Trophoblast cell (in vitro differentiated cells and primary cell): ENCODE results near the gene FAM169A.

ENCODE experiments used
- DNase-seq, 2 donors: peaks; one replicate each; pipeline ENCODE4 v3.0.0-alpha.2; 2016
- H2AFZ ChIP-seq: 2 replicates; pipeline ENCODE4 v1.6.1; 2013; ENCODE audit warnings: low read length, moderate library complexity, mild to moderate bottlenecking; ENCODE audit not compliant: insufficient read depth, poor library complexity
- H2AK5ac ChIP-seq: 2 replicates; pipeline ENCODE4 v1.6.1; 2013; ENCODE audit warnings: mild to moderate bottlenecking, low read length
- H2BK120ac ChIP-seq: 2 replicates; pipeline ENCODE4 v1.6.1; 2013; ENCODE audit warnings: low read length, mild to moderate bottlenecking, moderate library complexity; ENCODE audit not compliant: insufficient read depth, poor library complexity
- H2BK12ac ChIP-seq: 2 replicates; pipeline ENCODE4 v1.6.1; 2013; ENCODE audit warnings: mild to moderate bottlenecking, low read length, moderate library complexity
- H2BK5ac ChIP-seq: 2 replicates; pipeline ENCODE4 v1.6.1; 2013; ENCODE audit warnings: low read length, low read depth, moderate library complexity, mild to moderate bottlenecking; ENCODE audit not compliant: poor library complexity
- H3K14ac ChIP-seq: 2 replicates; pipeline ENCODE4 v1.6.1; 2013; ENCODE audit warnings: mild to moderate bottlenecking, low read length
- H3K18ac ChIP-seq: 2 replicates; pipeline ENCODE4 v1.6.1; 2013; ENCODE audit warnings: mild to moderate bottlenecking, low read length
- H3K23ac ChIP-seq: 2 replicates; pipeline ENCODE4 v1.6.1; 2013; ENCODE audit warnings: low read length
- H3K27ac ChIP-seq: 2 replicates; pipeline ENCODE4 v1.5.1; 2013; ENCODE audit warnings: low read depth, mild to moderate bottlenecking, inconsistent platforms, low read length, moderate library complexity
- H3K27me3 ChIP-seq: 2 replicates; pipeline ENCODE4 v1.6.1; 2013; ENCODE audit warnings: inconsistent platforms, mild to moderate bottlenecking, low read length, moderate library complexity; ENCODE audit not compliant: insufficient read depth
- H3K36me3 ChIP-seq, 2 experiments: 1 replicate in 1 of 2; 2 replicates in 1 of 2; pipeline ENCODE4 v1.6.1; 2013; ENCODE audit warnings: low read length in 2 of 2, mild to moderate bottlenecking in 2 of 2, moderate library complexity in 1 of 2; ENCODE audit not compliant: insufficient read depth in 2 of 2, control insufficient read depth in 1 of 2
- H3K4ac ChIP-seq: 2 replicates; pipeline ENCODE4 v1.6.1; 2013; ENCODE audit warnings: low read depth, mild to moderate bottlenecking, low read length, moderate library complexity
- H3K4me1 ChIP-seq, 2 experiments: 1 replicate in 1 of 2; 2 replicates in 1 of 2; pipeline ENCODE4 v1.6.1; 2013; ENCODE audit warnings: low read length in 2 of 2, mild to moderate bottlenecking in 2 of 2, moderate library complexity in 1 of 2; ENCODE audit not compliant: insufficient read depth in 2 of 2, control insufficient read depth in 1 of 2
- H3K4me2 ChIP-seq: 2 replicates; pipeline ENCODE4 v1.6.1; 2013; ENCODE audit warnings: inconsistent platforms, mild to moderate bottlenecking, low read length, moderate library complexity
- H3K4me3 ChIP-seq: 2 replicates; pipeline ENCODE4 v1.5.1; 2013; ENCODE audit warnings: mild to moderate bottlenecking, low read depth, low read length, inconsistent platforms
- H3K79me1 ChIP-seq: one replicate; pipeline ENCODE4 v1.6.1; 2013; ENCODE audit warnings: low read length
- H3K79me2 ChIP-seq: 2 replicates; pipeline ENCODE4 v1.6.1; 2013; ENCODE audit warnings: low read length, mild to moderate bottlenecking; ENCODE audit not compliant: control insufficient read depth, insufficient read depth, poor library complexity
- H3K9ac ChIP-seq: 2 replicates; pipeline ENCODE4 v1.6.1; 2013; ENCODE audit warnings: mild to moderate bottlenecking, low read length
- H3K9me3 ChIP-seq: 2 replicates; pipeline ENCODE4 v1.6.1; 2013; ENCODE audit warnings: low read depth, mild to moderate bottlenecking, control low read depth, inconsistent platforms, low read length; ENCODE audit not compliant: insufficient read depth
- H4K12ac ChIP-seq: 2 replicates; pipeline ENCODE4 v1.6.1; 2013; ENCODE audit warnings: low read depth, mild to moderate bottlenecking, low read length, moderate library complexity
- H4K8ac ChIP-seq: 2 replicates; pipeline ENCODE4 v1.6.1; 2013; ENCODE audit warnings: low read depth, mild to moderate bottlenecking, low read length, moderate library complexity
- H4K91ac ChIP-seq: one replicate; pipeline ENCODE4 v1.6.1; 2013; ENCODE audit warnings: low read depth, mild to moderate bottlenecking, low read length, moderate library complexity
- WGBS: extraction: QIAGEN DNeasy Blood & Tissue Kit; methylation state at CpG from one replicate; pipeline ENCODE4 v1.1.7; 2013; ENCODE audit warnings: missing lambda C conversion rate; ENCODE audit not compliant: insufficient read length, insufficient coverage; ENCODE audit errors: extremely low coverage; 5-methylcytosine and 5-hydroxymethylcytosine counted together

FAM169A gene

GRCh38 chr5:74766849-74767578 is 99.2 kb downstream of the FAM169A start, which contains the start of the genes GFM2 and NSA2:
GFM2 (minus strand) TSS chr5:74767117; CDS start chr5:74763742, 3,375 bp downstream.
NSA2 (plus strand) TSS chr5:74767249; CDS start chr5:74767361, 112 bp downstream.
- H2BK5ac ChIP-seq, result peak within 1 kb of the TSS; percentile 71
- peak within 1 kb of the TSS; percentile 77 for H2BK120ac ChIP-seq
- WGBS, result no CpG with 5 or more reads among the region's 54 CpGs
- peaks cover 12% of the 10 kb centered on the region for H3K79me2 ChIP-seq
- H3K4me3 ChIP-seq, result peak within 1 kb of the TSS; percentile 98
- no peaks in the 10 kb centered on the region for H3K27me3 ChIP-seq
- peaks cover 4 to 11% of the 10 kb centered on the region in 2 experiments for H3K36me3 ChIP-seq
- H4K12ac ChIP-seq, result peak within 1 kb of the TSS; percentile 98
- H3K4ac ChIP-seq, result peak within 1 kb of the TSS; percentile 93
- H3K9ac ChIP-seq, result peak within 1 kb of the TSS; percentile 85
- H4K91ac ChIP-seq, result peak within 1 kb of the TSS; percentile 85
- H3K14ac ChIP-seq, result peak within 1 kb of the TSS; percentile 92
- H3K27ac ChIP-seq, result peak within 1 kb of the TSS; percentile 81
- peak within 1 kb of the TSS; percentile 92 for H3K18ac ChIP-seq
- no peaks in the 10 kb centered on the region for H3K9me3 ChIP-seq
- H4K8ac ChIP-seq, result peak within 1 kb of the TSS; percentile 99
- peaks cover 5 to 8% of the 10 kb centered on the region in 2 experiments for H3K4me1 ChIP-seq
- H2AK5ac ChIP-seq, result peak within 1 kb of the TSS; percentile 93
- H3K4me2 ChIP-seq, result peak within 1 kb of the TSS; percentile 89
- no peak within 1 kb of the TSS for H2BK12ac ChIP-seq
- peak within 1 kb of the TSS; percentile 98 for H2AFZ ChIP-seq
- no peak within 1 kb of the TSS for H3K23ac ChIP-seq
- DNase-seq, result peak; percentile 94 to 98
- H3K79me1 ChIP-seq, result peaks cover 6% of the 10 kb centered on the region

DNA sequence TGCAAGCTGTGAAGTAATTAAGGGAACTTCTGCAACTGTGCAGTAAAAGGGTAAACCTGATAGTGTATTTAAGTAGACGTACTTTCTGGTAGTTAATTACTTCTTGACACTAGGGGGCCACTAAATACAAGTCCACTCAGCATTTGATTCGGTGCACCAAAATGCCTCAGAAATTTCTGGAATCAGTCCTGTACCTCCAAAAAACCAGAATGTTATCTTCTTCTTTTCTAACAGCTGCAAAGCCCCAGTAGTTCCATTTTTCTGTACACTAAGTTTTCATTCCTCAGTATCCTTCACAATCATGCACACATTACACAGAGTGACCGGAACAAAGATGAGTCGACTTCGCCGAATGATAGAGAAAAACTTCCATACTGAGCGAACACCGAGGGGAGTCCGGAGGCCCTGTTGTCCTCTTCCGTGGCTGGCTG is 99.8 kb downstream of the FAM169A start:
- Histone ChIP-seq H3K4ac (peak overlapping the region; percentile 55), H3K4me3 (peak overlapping the region; percentile 98), H2BK12ac (no peak overlapping the region), H3K79me1 (peaks cover 6% of the 10 kb centered on the region), H2AK5ac (no peak overlapping the region), H3K18ac (peak overlapping the region; percentile 89), H3K23ac (no peak overlapping the region), H4K8ac (peak overlapping the region; percentile 99), H3K14ac (peak overlapping the region; percentile 92), H3K36me3 (peaks cover 4 to 9% of the 10 kb centered on the region in 2 experiments), H3K4me1 (peaks cover 5 to 8% of the 10 kb centered on the region in 2 experiments), H4K12ac (peak overlapping the region; percentile 98), H3K9ac (peak overlapping the region; percentile 76), H3K9me3 (no peaks in the 10 kb centered on the region), H2AFZ (peak overlapping the region; percentile 98), H2BK5ac (peak overlapping the region; percentile 71), H3K27ac (peak overlapping the region; percentile 81), H2BK120ac (peak overlapping the region; percentile 77), H3K79me2 (peaks cover 12% of the 10 kb centered on the region), H4K91ac (peak overlapping the region; percentile 68), H3K27me3 (no peaks in the 10 kb centered on the region), H3K4me2 (peak overlapping the region; percentile 67)
- no CpG with 5 or more reads among the region's 10 CpGs for WGBS
- DNase-seq, result peak in 1 of 2 donors; percentile 73

GRCh38 chr5:74765929-74766328 is 100.3 kb downstream of the FAM169A start:
- no peaks in the 10 kb centered on the region for H3K9me3 ChIP-seq
- H3K27ac ChIP-seq, result no peak overlapping the region
- peak overlapping the region; percentile 44 for H4K12ac ChIP-seq
- H3K4me3 ChIP-seq, result no peak overlapping the region
- peaks cover 6% of the 10 kb centered on the region for H3K79me1 ChIP-seq
- no peak overlapping the region for H2BK5ac ChIP-seq
- H2AK5ac ChIP-seq, result peak overlapping the region; percentile 93
- H2BK12ac ChIP-seq, result no peak overlapping the region
- H2BK120ac ChIP-seq, result no peak overlapping the region
- H3K23ac ChIP-seq, result no peak overlapping the region
- peak overlapping the region; percentile 60 for H4K8ac ChIP-seq
- H3K14ac ChIP-seq, result no peak overlapping the region
- WGBS, result no CpG with 5 or more reads among the region's 27 CpGs
- peak overlapping the region; percentile 59 for H3K18ac ChIP-seq
- H4K91ac ChIP-seq, result peak overlapping the region; percentile 21
- H3K27me3 ChIP-seq, result no peaks in the 10 kb centered on the region
- no peak overlapping the region for H3K9ac ChIP-seq
- peaks cover 12% of the 10 kb centered on the region for H3K79me2 ChIP-seq
- peaks cover 5 to 8% of the 10 kb centered on the region in 2 experiments for H3K4me1 ChIP-seq
- peak overlapping the region; percentile 93 for H3K4ac ChIP-seq
- H3K4me2 ChIP-seq, result peak overlapping the region; percentile 67
- peak overlapping the region; percentile 54 for H2AFZ ChIP-seq
- peaks cover 4 to 8% of the 10 kb centered on the region in 2 experiments for H3K36me3 ChIP-seq
- no peak for DNase-seq

DNA sequence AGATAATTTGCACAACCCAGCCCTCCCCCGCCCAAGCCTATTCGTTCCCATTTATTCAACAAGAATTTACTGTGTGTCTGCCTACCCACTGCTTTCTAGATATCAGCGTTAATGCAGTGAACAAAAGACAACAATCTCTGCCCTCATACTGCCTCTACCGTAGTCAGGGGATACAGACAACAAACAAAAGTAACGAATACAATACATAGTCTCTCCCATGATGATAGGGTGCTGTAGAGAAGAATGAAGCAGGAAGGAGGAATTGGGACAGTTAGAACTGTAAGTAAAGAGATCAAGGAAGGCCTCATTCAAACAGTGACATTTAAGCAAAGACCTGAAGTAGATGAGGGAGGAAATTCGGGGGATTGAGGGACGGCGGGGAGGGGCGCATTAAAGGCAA is 101.0 kb downstream of the FAM169A start:
- no peak overlapping the region for H2BK12ac ChIP-seq
- no peak overlapping the region for H4K8ac ChIP-seq
- no peak overlapping the region for H3K9ac ChIP-seq
- H3K18ac ChIP-seq, result no peak overlapping the region
- H3K79me2 ChIP-seq, result peaks cover 12% of the 10 kb centered on the region
- peaks cover 4 to 6% of the 10 kb centered on the region in 2 experiments for H3K36me3 ChIP-seq
- no peak overlapping the region for H4K12ac ChIP-seq
- H2BK120ac ChIP-seq, result no peak overlapping the region
- H2BK5ac ChIP-seq, result no peak overlapping the region
- no peak overlapping the region for H3K14ac ChIP-seq
- peaks cover 6% of the 10 kb centered on the region for H3K79me1 ChIP-seq
- WGBS, result no CpG with 5 or more reads among the region's 9 CpGs
- peak overlapping the region; percentile 93 for H3K4ac ChIP-seq
- H3K4me3 ChIP-seq, result no peak overlapping the region
- no peak overlapping the region for H3K27ac ChIP-seq
- H3K4me2 ChIP-seq, result no peak overlapping the region
- H4K91ac ChIP-seq, result no peak overlapping the region
- peaks cover 5 to 8% of the 10 kb centered on the region in 2 experiments for H3K4me1 ChIP-seq
- no peak overlapping the region for H2AK5ac ChIP-seq
- no peak overlapping the region for H3K23ac ChIP-seq
- H2AFZ ChIP-seq, result no peak overlapping the region
- H3K9me3 ChIP-seq, result no peaks in the 10 kb centered on the region
- no peaks in the 10 kb centered on the region for H3K27me3 ChIP-seq
- DNase-seq, result peak; percentile 52 to 95
